Upper lobe of right lung (tissue), 1 donor: ENCODE results near the gene TCP11. TPM values are rescaled to one million over a fixed set of nuclear protein-coding genes. Genes with fewer than 3 reads are reported as not detected.

Experiments
- ATAC-seq: fragments of 200-7000 bp; cut with Tn5 transposase; one replicate; pipeline ENCODE4 v1.9.1; 2020; ENCODE audit warnings: mild to moderate bottlenecking, moderate library complexity
- DNase-seq: peaks from one replicate; pipeline ENCODE4 v3.0.0-alpha.2; 2020
- H3K27ac ChIP-seq: fragments of 200-600 bp; one replicate; pipeline ENCODE4 v1.8.0; 2022
- H3K27me3 ChIP-seq: fragments of 200-600 bp; one replicate; pipeline ENCODE4 v1.8.0; 2022; ENCODE audit warnings: mild to moderate bottlenecking
- H3K36me3 ChIP-seq: fragments of 200-600 bp; one replicate; pipeline ENCODE4 v1.8.0; 2022
- H3K4me1 ChIP-seq: fragments of 200-600 bp; one replicate; pipeline ENCODE4 v1.8.0; 2022
- H3K4me3 ChIP-seq: fragments of 200-600 bp; one replicate; pipeline ENCODE4 v1.8.0; 2022; ENCODE audit warnings: mild to moderate bottlenecking
- H3K9me3 ChIP-seq: fragments of 200-600 bp; one replicate; pipeline ENCODE4 v1.8.0; 2022
- CTCF ChIP-seq: fragments of 200-600 bp; IDR thresholded peaks from one replicate; pipeline ENCODE4 v1.8.0; 2022; ENCODE audit warnings: antibody characterized with exemption
- intact Hi-C: fragments of 100-400 bp; cut with DNase I; formaldehyde crosslinking; loops from one replicate; pipeline ENCODE4 v1.11.0; 2022
- total RNA-seq: library from RNA; stranded (reverse); fragmentation: NEBNext Ultra II Directional; extraction: Animal tissue kit (Norgen Biotek cat#: 25700); gene quantifications from one replicate; pipeline ENCODE4 v1.2.1, GENCODE V29; 2021
- donor health status: DM: no; HTN: yes; CAD: no; lungs with severe emphysema.

Gene TCP11
- total RNA-seq, 1 donor from 2014 or later, result not detected

GRCh38 chr6:35161776-35162607 is 20.9 kb upstream of the TCP11 start:
- Histone ChIP-seq H3K36me3 (no peaks in the 10 kb centered on the region), H3K27me3 (no peaks in the 10 kb centered on the region), H3K9me3 (no peaks in the 10 kb centered on the region), H3K27ac (no peak overlapping the region), H3K4me3 (no peak overlapping the region), H3K4me1 (peaks cover 14% of the 10 kb centered on the region)
- no peak for TF ChIP-seq CTCF
- DNase-seq, result no peak
- no peak for ATAC-seq
- intact Hi-C loops, result no loop called here

GRCh38 chr6:35161266-35161665 is 20.1 kb upstream of the TCP11 start:
- no peak overlapping the region for H3K4me3 ChIP-seq
- H3K36me3 ChIP-seq, result no peaks in the 10 kb centered on the region
- no peaks in the 10 kb centered on the region for H3K27me3 ChIP-seq
- H3K9me3 ChIP-seq, result no peaks in the 10 kb centered on the region
- no peak overlapping the region for H3K27ac ChIP-seq
- ATAC-seq (no peak), DNase-seq (no peak)
- intact Hi-C loops, result no loop called here
- TF ChIP-seq CTCF, result no peak
- H3K4me1 ChIP-seq, result peaks cover 14% of the 10 kb centered on the region

DNA sequence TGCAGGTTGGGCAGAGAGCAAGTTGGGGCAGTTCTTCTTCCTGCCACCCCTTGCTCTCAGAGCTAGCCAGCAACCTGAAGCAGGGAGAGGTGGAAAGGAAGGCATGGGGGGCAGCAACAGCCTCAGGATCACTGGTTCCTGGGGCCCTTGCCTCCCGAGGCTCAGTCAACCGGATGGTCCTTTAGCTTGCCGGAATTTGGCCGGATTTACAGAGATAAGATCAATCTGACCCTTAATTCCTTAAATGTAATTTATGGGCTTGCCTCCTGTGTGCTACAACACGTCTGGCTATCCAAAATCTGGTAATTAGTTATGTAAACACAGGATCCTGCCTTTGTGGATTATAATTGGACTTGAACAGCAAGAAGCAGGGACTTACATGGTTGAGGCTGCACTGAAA is 19.5 kb upstream of the TCP11 start:
- Histone ChIP-seq H3K4me3 (no peak overlapping the region), H3K9me3 (no peaks in the 10 kb centered on the region), H3K36me3 (no peaks in the 10 kb centered on the region), H3K27me3 (no peaks in the 10 kb centered on the region), H3K4me1 (peaks cover 14% of the 10 kb centered on the region), H3K27ac (no peak overlapping the region)
- no peak for DNase-seq
- TF ChIP-seq CTCF, result no peak
- intact Hi-C loops, result no loop called here
- no peak for ATAC-seq

- H3K4me1 ChIP-seq, result peaks cover 14% of the 10 kb centered on the region
- intact Hi-C loops, result no loop called here
- H3K36me3 ChIP-seq, result no peaks in the 10 kb centered on the region
- DNase-seq (no peak), ATAC-seq (no peak)
- no peaks in the 10 kb centered on the region for H3K9me3 ChIP-seq
- no peak overlapping the region for H3K27ac ChIP-seq
- no peaks in the 10 kb centered on the region for H3K27me3 ChIP-seq
- H3K4me3 ChIP-seq, result no peak overlapping the region
- no peak for TF ChIP-seq CTCF
Observed at GRCh38 chr6:35158520-35158919, 17.4 kb upstream of the TCP11 start.

GRCh38 chr6:35154947-35155346 is 13.8 kb upstream of the TCP11 start:
- DNase-seq (no peak), ATAC-seq (no peak)
- TF ChIP-seq CTCF, result no peak
- Histone ChIP-seq H3K4me3 (no peak overlapping the region), H3K27me3 (no peaks in the 10 kb centered on the region), H3K36me3 (no peaks in the 10 kb centered on the region), H3K27ac (no peak overlapping the region), H3K9me3 (no peaks in the 10 kb centered on the region), H3K4me1 (no peaks in the 10 kb centered on the region)
- intact Hi-C loops, result no loop called here
